ENCODE measurements around the gene GLI3.

GLI3 gene

DNA sequence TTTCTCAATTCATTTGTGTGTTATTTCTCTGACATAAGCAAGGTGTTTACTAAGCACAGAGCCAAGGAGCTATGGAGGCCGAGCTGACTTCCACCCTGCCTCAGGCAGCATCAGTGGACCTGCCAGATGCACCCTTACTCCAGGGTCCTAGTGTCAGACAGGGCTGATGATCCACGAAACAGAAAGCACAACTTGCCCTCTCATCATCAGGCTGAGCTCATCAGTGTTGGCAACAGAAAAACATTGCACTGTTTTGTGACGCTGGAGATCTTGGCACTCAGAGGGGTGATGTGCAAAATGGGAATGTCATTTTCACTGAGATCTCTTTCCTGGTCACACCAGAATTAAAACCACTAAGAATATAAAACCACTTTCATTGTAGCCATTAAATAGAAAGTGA lies 201.8 kb downstream of the GLI3 start:
- DNase-seq (ENCODE audit: low read depth), result no peak

DNA sequence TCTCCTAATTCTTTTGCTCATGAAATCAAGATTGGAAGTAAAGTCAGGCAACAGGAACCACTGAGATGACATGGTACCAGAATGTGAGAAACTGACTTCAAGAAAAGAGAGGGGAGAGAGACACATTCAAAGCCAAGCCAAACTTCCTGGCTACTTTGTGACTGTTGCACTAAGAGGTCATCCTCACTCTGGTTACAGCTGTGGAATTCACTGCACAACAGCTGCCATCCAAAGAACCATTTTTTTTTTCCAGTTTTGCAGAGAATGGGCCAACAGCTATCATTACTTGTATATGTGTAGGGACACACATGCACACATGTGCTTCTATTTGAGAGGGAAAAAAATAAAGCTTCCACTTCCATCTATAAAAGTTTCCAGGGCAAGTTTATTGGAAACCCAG lies 203.5 kb downstream of the GLI3 start:
- DNase-seq (ENCODE audit: low read depth), result no peak

DNA sequence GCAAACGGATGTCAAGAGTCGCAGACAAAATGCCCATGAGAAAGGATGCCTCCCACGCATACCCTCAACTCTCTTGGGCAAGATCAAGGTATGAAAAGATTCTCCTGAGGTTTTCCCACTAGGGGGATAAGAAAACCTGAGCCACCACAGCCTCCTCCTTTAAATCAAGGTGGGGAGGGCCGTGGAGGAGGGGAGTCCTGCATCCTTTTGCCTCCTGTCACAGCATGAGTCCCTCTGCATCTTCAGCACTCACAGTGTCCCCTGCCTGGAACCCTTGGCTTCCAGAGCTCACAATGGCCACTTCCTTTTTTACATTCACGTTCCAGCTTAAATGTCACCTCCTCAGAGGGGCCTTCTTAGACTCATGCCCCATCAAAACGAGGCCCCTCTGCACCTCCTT lies 207.6 kb downstream of the GLI3 start:
- no peak for DNase-seq (ENCODE audit: low read depth)

DNA sequence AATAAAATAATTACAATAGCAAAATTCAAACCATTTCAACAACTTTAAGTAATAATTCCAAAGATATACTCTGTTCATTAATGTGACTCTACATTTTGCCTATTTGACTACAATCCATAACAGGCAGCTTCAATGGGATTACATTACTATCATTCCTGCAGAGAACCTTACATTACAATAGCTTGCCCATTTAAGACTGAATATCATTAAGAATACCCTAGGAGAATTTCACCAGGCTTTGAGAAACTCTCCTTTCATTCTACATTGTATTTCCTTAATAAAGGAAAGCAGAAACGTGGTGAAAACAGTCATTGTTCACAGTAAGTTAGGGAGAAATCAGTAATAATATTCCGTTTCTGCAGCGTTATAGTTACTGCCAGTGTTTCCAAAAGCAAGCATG lies 209.5 kb downstream of the GLI3 start:
- DNase-seq (ENCODE audit: low read depth), result no peak

GRCh38 chr7:42026622-42027197 lies 210.3 kb downstream of the GLI3 start:
- DNase-seq (ENCODE audit: low read depth), result no peak

- DNase-seq (ENCODE audit: low read depth), result no peak
Observed at GRCh38 chr7:42025635-42026375, 211.2 kb downstream of the GLI3 start.

DNA sequence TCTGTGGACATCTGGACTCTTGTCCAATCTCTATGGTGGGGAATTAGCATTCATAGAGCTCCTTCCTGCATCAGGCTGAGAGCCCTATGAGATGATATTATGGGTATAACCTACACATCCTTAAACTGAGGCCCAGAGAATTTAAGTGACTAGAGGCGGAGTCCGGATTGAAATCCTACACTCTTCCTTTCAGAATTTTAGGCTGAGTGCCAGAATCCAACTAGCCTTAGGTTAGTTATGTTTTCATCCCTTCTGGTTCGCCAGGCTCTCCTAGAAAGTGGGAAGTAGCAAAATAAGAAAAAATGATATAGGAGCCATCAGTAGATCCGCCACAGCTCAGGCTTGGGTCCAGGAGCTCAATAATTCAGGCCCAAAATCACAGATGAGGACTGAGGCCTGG lies 212.5 kb downstream of the GLI3 start:
- DNase-seq (ENCODE audit: low read depth), result no peak

DNA sequence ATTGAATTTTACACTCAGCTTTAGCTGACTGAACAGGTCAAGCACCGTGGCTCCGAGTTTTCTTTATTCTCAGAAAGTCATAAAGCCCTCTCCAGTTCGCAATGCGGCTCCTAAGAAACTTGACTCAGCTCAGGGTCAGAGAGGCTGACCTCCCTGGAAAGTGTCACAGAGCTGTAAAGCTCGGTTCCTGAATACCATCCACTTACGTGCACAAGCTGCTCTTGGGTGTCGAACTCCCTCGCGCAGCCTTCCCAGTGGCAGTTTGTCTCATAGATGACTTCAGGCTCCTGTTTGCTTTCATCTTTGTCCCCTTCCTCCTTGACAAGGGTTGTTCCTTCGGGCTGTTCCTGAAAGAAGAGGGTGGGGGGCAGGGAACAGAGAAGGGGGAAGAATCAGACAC lies 213.7 kb downstream of the GLI3 start:
- no peak for DNase-seq (ENCODE audit: low read depth)

GRCh38 chr7:42022791-42023190 lies 214.2 kb downstream of the GLI3 start:
- DNase-seq (ENCODE audit: low read depth), result no peak

GRCh38 chr7:42022056-42022455 lies 215.0 kb downstream of the GLI3 start:
- no peak for DNase-seq (ENCODE audit: low read depth)

DNA sequence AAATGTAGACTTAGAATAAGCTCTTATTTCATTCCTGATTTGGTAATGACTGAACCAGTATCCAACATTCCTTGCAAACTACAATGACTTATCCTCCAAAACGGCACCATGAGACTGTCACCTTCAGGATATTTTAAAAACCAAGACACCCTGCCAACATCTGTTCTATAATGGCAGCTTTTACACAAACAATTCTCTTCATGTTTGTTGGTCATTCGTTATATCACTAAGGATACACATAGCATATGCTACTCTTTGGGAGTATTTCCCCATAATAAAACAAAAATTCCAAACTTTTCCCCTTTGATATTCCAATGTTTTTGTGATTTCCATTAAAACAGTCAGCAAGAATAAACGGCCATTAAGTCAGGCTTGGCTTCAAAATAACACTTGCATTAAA lies 215.4 kb downstream of the GLI3 start:
- no peak for DNase-seq (ENCODE audit: low read depth)

DNA sequence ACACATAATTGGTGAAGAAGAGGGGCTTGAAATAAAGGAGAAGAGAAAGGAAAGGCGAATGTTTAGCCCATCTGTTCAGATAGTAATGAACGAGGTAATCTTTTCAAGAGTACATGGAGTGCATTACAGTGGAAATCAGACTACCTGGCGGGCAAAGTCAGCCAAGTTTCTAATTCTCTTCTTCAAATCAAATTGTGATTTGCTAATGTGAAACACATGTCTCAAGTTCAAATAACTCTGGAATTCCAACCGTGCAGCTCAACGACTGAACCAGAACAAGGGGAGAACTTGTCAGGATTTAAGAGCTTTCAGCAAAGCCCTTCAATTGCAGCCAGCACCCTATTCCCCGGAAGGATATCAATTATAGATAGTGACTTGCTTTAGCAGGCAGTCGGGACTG lies 216.9 kb downstream of the GLI3 start:
- no peak for DNase-seq (ENCODE audit: low read depth)

GRCh38 chr7:42017349-42017986 lies 219.5 kb downstream of the GLI3 start:
- no peak for DNase-seq (ENCODE audit: low read depth)

- no peak for DNase-seq (ENCODE audit: low read depth)
Observed at GRCh38 chr7:42016517-42016916, 220.5 kb downstream of the GLI3 start.

GRCh38 chr7:42014625-42015618 lies 222.1 kb downstream of the GLI3 start:
- DNase-seq (ENCODE audit: low read depth), result no peak

GRCh38 chr7:42012786-42013360 lies 224.1 kb downstream of the GLI3 start:
- DNase-seq (ENCODE audit: low read depth), result no peak

DNA sequence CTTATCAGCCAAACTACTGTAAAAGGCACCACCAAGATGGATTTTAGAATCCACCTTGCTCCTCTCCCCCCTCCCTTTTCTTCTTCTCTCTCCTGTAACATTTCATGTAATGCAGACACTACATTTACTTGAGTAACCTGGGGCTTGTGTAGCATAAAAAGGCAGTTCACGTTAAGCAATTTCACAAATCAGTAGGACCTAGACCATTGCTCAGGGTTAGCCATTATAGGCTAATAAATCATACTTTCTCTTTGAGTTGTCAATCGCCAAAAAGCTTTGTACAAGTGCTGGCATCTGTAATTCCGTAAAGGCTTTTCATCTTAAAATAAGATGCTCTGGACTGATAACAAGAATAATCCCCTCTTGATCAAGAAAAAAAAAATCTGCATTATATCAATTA lies 224.7 kb downstream of the GLI3 start:
- no peak for DNase-seq (ENCODE audit: low read depth)

- no peak for DNase-seq (ENCODE audit: low read depth)
Observed at GRCh38 chr7:42011846-42012245, 225.2 kb downstream of the GLI3 start.

- DNase-seq (ENCODE audit: low read depth), result no peak
Observed at GRCh38 chr7:42010751-42011150, 226.3 kb downstream of the GLI3 start.

DNA sequence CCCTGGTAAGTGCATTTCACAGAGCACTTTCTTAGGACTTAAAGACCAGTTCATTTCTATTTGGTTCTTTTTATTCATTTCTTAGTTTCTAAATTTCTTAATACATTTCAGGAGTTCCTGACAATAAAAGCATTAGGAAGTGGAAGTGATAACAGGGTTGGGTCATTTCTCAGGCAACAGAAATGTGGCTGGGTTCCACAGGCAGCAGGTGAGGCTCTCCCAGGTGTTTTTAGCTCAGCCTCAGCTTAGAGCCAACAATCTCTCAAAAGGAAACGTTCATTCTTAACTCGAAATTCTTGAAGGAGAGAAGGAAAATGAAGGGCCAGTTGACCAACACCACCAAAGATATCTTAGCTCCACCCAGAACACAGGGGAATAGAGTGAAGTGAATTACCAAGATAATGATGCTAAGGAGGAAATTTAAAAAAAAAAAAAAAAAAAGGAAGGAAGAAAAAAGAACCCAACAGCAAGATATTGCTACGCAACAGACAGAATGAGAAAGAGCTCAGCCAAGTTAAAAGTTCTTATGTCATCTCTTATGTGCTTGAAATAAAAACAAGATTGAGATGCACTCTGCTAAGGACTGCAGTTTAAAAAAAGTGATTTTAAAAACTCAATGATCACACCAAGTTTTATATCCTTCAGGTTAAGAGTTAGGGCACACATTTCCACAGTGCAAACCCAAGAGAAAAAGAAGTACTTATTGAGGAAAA lies 230.1 kb downstream of the GLI3 start:
- DNase-seq (ENCODE audit: low read depth), result no peak

DNA sequence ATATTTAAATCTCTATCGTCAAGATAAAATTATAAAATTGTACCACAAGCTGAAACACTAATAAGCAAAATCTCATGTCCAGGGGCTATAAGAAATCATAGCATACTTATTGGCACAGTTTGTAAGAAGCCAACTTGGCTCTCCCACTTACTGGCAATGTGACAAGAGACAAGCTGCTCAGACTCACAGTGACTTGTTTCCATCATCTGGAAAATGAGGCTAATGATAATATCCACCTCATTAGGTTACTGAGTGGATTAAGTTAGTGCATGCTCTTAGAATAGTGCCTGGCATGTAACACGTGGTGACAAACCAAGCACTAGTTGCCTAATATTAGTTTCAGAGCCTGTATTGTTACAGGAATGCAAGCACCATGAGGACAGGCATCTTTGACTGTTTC lies 234.4 kb downstream of the GLI3 start:
- no peak for DNase-seq (ENCODE audit: low read depth)

Measured in stimulated activated CD8-positive, alpha-beta memory T cell treated with anti-CD3 and anti-CD28 coated beads, Interleukin-12 subunit alpha, Interleukin-12 subunit beta, amount 100 ng/mL, for 4 hours (primary cell).